GM21526 (cell line): Measurements from ENCODE around the gene CCL11.

ENCODE experiments used
- ATAC-seq: cut with Tn5 transposase; IDR thresholded peaks from one replicate; pipeline ENCODE4 v1.9.1; 2021; ENCODE audit warnings: moderate library complexity; ENCODE audit not compliant: unreplicated experiment, low FRiP score

Gene CCL11

GRCh38 chr17:34285286-34285792 is at the start of gene CCL11:
TSS of gene CCL11 (plus strand) at chr17:34285742. CDS start at chr17:34285809, 67 bp downstream.
- no peak for ATAC-seq

GRCh38 chr17:34236281-34236892 is 49.2 kb upstream of the CCL11 start:
- no peak for ATAC-seq

DNA sequence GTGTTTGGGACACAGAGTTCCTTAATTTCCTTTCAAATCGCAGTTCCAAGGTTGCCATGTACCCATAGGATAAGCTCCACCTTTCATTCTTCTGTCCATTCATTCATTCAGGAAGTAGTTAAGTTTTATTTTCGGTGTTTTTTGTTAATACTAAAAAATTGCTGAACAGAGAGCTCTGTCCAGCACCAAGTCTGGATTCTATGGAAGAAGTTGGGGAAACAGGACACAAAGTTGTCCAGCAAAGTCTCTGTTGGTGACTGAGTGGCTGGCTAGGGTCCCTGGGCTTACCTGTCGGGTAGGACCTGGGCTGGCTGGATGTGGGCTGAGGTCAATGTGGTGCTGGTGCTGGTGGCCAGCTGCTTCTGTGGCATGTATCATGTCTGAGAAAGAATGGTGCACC is 48.1 kb upstream of the CCL11 start:
- no peak for ATAC-seq

DNA sequence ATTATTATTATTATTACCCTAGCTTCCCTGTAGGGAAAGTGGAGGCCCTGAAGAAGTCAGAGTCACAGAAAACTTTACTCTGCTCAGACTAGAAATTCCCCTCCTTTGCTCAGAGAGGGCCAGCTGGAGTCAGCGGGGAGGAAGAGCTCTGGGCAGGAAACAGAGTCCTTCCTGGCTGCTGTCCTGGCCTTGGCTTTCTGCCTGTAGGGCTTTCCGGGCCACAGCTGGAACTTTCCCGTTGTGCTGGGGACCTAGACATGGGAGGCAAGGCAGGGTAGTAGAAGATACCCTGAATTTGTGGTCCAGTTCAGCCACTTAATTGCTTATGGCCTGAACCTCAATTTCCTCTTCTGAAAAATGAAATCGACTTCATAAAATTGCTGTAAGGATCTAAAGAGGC is 44.5 kb upstream of the CCL11 start:
- ATAC-seq: no peak

DNA sequence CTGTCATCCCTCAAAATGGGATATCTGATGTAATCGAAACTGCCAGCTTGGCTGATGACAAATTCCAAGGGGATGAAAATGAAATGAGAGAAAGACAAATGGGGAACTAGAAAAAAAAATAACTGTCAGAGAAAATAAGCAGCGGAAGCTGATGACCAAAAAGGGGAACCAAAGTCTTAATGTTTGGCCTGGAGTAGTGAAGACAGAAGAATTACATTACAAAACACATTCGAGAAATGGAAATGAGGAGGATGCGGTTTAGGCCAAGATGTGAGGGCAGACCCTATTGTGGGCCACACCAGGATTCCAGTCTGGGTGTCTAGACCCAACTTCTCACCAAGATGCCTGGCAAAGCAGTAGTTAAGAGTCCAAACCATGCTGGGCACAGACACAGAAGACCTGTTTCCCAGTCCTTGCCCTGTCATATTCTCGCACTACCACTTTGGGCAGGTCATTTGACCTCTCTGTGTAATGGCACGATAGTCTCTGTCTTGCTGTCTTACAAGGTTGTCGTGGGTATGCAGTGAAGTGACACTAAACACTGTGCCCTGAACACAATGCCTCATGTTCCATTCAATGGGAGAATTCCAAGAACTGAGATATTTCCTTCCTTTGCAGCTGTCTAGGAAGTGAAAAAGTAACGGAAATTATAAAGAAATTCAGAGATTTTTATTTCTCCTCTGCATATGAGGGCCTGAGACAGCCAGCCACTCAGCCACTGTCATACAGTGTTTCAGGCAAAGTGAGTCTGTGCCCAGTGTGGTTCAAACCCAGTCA is 42.8 kb upstream of the CCL11 start:
- ATAC-seq: no peak

- no peak for ATAC-seq
These were observed 41.9 kb upstream of the CCL11 start for GRCh38 chr17:34243364-34244320.

DNA sequence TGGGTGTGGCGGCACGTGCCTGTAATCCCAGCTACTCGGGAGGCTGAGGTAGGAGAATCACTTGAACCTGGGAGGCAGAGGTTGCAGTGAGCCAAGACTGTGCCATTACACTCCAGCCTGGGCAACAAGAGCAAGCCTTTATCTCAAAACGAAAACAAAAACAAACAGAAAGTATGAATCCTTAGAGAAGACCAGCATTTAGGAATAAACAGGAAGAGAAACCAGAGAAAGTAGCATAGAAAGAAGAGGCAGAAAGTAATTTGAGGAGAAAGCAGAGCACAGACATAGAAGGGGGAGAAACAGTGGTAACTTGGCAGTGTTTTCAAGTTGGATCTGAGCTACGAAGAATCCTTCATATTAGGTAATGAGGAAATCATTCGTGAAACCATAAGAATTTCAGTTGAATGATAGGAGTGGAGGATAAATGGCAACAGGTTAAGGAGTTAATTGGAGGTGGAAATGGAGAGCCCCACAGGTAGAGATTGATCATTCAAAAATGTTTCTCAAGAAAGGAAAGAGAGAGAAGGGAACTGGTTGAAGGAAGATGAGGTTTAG is 40.1 kb upstream of the CCL11 start:
- ATAC-seq: no peak

DNA sequence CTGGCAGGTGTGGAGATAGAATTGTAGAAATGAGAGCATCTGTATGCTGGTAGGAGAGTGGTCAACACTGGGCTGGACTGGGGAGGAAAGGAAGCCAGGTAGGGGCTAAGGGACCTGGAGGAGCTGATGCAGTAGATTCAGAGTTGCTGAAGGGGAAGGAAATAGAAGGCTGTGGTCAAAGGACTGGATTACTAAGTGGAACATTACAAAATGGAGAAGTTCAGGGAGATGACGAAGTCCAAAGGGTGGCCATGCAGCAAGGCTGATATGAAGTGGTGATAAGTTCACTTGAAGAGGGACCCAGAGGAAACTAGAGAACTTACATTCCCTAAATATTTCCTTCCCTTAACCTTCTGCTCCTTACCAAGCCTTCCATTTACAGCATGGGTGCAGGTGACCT is 39.1 kb upstream of the CCL11 start:
- ATAC-seq: no peak

- ATAC-seq: no peak
These were observed 38.7 kb upstream of the CCL11 start for GRCh38 chr17:34246881-34247280.

GRCh38 chr17:34248511-34249024 is 37.0 kb upstream of the CCL11 start:
- no peak for ATAC-seq

- no peak for ATAC-seq
These were observed 36.5 kb upstream of the CCL11 start for GRCh38 chr17:34249061-34249460.

DNA sequence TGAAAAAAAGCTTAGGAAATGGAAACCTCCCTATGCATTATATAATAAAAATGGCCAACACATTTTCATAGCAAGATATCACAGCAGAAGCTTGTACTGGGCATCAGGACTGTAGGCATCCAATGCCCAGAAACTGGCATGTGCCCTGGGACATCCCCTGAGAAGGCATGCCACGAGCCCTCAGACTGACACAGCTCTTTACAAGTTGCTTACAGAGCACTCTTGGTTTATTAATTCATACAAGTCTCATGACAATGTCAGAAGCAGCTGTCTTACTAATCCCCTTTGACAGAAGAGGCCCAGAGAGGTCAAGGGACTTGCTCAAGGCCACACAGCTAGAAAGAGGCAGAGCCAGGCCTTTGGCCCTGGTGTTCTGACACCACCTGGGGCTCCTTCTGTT is 36.1 kb upstream of the CCL11 start:
- ATAC-seq: no peak

GRCh38 chr17:34251186-34251585 is 34.4 kb upstream of the CCL11 start:
- ATAC-seq: no peak

DNA sequence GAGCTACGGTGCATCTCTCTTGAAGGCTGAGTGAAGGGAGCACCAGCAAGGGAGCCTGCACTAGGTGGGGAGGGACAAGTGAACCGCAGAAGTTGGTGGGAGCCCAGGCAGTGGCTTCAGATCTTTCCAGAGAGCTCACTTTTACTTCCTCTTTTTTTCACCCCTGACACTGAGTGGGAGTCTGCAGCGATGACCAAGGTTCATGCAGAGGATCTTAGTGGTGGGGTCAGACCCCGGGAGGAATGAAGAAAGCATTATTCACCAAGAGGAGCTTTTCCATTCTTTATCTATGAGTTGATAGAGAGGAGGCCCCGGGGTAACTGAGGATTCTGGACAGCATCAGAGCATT is 33.5 kb upstream of the CCL11 start:
- ATAC-seq: no peak

DNA sequence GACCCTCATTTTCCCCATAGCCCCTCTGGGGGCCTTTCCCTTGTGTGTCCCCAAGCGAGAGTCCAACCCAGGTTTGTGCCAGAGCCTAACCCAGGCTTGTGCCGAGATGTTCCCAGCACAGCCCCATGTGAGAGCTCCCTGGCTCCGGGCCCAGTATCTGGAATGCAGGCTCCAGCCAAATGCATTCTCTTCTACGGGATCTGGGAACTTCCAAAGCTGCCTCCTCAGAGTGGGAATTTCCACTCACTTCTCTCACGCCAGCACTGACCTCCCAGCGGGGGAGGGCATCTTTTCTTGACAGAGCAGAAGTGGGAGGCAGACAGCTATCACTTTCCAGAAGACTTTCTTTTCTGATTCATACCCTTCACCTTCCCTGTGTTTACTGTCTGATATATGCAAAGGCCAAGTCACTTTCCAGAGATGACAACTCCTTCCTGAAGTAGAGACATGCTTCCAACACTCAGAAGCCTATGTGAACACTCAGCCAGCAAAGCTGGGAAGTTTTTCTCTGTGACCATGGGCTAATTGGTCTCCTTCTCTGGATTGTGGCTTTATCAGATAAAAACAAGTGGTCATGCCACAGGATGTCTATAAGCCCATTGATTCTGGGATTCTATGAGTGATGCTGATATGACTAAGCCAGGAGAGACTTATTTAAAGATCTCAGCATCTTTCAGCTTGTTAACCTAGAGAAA is 33.0 kb upstream of the CCL11 start:
- ATAC-seq: no peak

DNA sequence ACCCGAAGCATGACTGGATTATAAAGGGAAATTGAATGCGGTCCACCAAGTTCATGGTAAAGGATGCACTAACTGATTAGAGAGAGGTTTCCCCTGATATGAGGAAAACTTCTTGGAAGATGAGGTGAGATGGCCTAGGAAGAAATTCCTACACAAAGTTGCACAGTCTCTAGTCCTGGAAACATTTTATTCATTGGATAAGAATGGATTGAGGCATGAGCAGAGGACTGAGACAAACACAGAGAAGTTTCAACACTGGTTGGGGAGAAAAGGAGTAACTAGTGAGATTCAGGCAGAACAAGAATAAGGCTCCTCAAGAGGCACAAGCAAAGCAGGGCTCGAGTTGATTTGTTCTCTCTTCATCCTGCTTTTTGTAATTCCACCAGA is 32.4 kb upstream of the CCL11 start:
- no peak for ATAC-seq

GRCh38 chr17:34254146-34254545 is 31.4 kb upstream of the CCL11 start:
- no peak for ATAC-seq

DNA sequence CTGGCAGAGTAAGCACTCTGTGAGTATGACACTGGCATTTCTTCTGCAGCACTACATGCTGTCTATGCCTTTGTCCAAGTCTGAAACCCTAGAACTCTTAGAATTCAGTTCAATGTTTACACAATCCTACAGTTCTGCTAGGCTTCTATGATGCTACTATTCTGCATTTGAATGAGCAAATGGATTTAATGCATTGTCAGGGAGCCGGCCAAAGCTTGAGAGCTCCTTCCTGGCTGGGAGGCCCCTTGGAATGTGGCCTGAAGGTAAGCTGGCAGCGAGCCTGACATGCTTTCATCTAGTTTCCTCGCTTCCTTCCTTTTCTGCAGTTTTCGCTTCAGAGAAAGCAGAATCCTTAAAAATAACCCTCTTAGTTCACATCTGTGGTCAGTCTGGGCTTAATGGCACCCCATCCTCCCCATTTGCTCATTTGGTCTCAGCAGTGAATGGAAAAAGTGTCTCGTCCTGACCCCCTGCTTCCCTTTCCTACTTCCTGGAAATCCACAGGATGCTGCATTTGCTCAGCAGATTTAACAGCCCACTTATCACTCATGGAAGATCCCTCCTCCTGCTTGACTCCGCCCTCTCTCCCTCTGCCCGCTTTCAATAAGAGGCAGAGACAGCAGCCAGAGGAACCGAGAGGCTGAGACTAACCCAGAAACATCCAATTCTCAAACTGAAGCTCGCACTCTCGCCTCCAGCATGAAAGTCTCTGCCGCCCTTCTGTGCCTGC is 30.7 kb upstream of the CCL11 start, which contains the start of gene CCL2:
Gene CCL2, plus strand, starts transcription at position 635 of the 730 bp plus-strand sequence. Its CDS starts 65 bp downstream, at position 700.
- no peak for ATAC-seq

DNA sequence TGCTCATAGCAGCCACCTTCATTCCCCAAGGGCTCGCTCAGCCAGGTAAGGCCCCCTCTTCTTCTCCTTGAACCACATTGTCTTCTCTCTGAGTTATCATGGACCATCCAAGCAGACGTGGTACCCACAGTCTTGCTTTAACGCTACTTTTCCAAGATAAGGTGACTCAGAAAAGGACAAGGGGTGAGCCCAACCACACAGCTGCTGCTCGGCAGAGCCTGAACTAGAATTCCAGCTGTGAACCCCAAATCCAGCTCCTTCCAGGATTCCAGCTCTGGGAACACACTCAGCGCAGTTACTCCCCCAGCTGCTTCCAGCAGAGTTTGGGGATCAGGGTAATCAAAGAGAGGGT is 30.2 kb upstream of the CCL11 start:
- no peak for ATAC-seq
